ENCODE results near the gene FGGY.
"Not testable (repeated sequence)": the region's sequence is repeated elsewhere in the genome, so short reads cannot be mapped to it uniquely, and the experiment has no call there.

The FGGY gene

DNA sequence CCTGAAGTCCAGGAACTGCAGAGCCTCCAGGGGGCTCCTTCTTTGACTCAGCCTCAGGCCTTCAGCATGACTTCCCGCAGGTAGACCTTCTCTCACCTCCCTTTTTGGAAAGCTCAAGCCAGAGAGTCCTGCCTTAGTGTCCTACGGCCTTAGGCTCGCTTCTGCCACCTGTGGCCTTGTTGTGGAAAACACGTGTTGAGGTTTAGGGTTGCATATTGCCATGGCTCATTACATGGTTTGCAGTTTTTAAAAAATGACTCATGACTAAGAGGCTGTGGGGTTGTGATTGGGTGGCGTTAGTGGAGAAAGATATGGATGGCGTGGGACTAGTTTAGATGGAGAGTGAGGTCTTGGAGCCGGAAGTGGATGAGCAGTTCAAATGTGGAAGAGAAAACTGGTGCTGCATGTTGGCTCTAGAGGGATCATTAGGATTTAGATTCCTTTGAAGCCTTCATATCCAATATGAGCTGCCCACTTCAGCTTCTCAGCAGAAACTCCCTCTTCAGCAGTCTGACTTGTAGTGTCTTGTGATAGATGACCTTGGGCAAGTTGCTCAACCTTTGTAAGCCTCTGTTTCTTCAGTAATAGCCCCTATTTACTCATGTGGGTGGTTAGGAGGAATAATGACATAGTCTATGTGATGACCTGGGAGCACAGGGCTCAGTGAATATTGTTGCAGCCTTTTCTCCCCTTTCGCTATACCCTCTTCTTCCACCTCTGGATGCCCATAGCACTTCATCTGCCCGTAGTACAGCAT is 6.5 kb upstream of the FGGY start:
- DNase-seq: no peak

DNA sequence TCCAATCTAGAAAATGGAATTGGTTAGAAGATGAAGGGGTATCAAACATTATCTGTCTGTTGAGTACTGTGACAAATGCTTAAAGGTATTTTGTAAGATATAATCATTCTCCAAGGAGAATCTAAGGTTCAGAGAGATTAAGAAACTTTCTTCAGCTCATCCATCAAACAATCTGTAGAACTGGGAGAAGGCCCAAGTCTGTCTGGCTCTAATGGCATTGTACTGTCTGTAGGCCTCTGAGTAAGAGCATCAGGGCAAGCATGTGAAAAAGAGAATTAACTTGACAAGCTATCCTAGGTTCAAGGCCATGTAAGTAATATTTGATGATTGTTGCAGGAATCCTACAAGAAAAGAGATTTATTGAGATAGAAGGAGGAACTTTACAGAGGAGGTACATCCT is 5.3 kb upstream of the FGGY start:
- DNase-seq: no peak

DNA sequence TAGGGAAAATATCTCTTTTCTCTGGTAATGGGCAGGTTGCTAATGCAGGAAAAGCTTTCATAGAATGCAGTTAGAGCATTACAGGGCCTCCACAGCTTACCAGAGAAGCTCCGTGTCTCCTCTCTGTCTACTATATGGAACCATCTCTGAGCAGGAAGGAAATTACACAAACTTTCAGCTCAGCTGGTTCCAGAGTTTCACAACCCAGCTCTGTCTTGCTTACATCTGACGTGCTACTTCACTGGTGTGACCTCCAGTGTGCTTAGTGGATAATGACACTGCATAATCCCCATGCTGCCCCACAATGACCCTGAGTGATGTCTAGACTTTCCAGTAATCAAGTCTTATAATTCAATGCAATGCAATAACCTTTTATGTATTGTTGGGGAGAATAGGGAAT is 4.3 kb upstream of the FGGY start:
- peak; percentile 7 for DNase-seq

DNA sequence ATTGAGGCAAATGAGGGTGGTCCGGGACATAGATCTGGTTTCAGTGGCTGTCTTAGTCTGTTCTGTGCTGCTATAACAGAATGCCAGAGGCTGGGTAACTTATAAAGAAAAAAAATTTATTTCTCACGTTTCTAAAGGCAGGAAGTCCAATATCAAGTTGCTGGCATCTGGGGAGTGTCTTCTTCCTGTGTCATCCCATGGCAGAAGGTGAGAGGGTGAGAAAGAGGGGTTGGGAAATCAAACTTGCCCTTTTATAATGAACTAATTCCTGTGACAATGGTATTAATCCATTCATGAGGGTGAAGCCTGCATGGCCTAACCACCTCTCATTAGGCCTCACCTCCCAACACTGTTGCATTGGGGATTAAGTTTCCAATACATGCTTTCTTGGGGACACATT is 3.7 kb upstream of the FGGY start:
- DNase-seq: no peak

DNA sequence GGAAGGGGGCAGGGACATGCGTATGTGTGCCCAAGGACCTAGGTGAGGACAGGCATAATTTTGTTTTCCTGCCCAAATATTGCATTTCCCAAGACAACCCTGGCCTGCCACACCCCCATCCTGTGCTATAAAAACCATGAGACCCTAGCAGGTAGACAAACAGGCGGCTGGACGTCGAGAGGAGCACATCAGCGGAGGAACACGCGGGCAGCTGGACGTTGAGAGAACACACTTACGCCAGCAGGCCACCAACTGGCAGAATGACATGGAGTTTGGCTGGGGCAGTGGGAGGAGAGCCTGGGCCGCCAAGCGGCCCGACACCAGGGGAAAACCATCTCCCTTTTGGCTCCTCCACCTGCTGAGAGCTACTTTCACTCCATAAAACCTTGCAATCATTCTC is 3.0 kb upstream of the FGGY start:
- no peak for DNase-seq

DNA sequence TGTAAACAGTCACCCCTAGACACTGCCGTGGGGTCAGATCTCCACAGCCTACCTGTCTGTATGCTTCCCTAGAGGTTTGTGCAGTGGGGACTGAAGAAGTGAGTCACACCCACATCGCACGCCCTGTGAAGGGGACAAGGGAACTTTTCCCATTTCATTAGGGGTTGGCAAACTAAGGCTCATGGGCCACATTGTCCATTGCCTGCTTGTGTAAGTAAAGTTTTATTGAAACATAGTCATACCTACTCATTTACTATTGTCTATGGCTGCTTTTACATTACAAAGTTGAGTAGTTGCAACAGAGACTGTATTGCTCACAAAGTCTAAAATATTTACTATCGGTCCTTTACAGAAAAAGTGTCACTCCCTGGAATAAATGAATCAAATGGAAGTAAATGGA is 2.5 kb upstream of the FGGY start:
- no peak for DNase-seq

DNA sequence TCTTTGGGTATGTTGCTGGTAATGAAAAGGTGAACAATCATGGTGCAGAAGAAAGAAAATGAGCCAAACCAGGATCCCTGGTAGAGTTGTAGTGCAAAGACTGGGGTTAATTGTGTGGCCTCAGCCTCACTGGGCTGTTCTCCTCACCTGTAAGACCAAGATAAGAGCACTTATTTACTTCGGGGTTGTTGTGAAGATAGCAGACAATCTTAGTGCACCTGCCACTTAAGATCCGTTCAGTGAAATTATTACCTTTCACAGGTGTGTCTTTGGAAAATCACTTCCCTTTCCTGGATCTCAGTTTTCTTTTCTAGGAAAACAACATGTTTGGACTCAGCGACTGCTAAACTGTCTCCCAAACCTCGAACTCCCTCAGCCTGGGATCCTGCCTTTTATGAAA is 1.3 kb upstream of the FGGY start:
- no peak for DNase-seq

DNA sequence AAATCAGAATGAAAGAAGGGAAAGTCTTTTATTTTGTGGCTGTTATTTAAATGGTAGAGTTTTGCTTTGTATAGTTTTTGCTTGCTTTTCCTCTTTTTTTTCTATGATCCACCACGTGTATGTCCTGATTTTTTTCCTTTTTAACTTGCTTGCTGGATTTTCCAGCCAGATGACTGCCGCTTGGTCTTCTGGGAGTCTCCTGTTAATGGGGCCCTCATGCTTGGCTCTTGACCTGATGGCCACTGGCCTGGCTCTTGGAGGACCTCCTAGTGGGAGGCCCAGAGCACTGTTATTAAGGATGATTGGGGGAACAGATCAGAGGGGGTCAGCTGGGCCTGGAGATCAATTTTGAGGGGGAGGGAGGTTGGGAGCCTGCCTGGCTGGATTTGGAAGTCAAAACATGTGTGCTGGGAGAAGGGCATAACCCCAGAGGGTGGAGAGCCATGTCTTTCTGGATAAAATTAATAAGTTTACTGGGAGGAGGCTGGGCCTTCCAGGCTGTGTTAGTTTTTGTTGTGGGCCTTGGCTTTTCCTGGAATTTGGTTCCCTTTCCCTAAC is 1.2 kb downstream of the FGGY start:
- DNase-seq: peak; percentile 75

DNA sequence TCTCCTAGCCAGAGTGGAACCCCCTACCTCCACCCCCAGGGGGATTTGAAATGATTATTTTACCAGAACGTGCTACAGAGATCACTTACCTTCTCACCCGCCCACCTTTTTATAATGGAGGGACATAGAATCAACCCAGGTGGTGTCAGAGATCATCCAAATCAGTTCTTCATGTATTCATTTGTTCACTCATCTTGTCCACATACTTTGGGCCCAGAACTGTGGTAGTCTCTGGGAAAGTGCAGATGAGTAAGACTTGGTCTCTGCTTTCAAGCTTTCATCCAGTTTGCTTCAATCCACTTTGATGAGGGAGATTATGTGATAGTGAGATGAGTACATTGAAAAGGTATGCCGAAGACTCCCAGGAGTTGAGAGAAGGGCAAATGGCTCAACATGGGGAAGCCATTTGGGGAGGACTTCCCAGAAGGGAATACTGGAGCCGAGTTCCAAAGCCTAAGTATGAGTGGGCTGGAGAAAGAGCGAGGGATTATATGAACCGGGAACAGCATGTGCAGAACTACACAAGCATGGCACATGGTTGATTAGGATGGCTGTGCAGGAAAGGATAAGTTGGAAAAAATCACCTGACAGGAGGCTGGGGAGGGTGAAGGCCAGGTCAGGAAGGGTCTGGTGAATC is 1.9 kb downstream of the FGGY start:
- DNase-seq: no peak

DNA sequence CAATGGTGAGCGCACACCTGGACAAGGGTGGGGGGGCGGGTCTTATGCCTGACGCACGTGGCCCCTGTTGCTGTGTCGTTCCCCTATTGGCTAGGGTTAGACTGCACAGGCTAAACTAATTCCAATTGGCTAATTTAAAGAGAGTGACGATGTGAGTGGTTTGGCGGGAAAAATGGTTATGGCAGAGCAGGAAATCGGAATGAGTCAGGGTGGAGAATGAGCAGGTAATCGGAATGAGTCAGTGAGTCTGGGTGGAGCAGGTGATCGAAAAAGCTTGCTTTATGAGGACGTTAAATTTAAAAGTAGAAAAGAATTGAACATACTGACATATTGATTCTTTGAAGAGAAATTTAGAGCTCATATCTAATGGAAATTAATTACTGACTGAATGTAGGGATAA is 2.8 kb downstream of the FGGY start:
- DNase-seq: not testable (repeated sequence)

DNA sequence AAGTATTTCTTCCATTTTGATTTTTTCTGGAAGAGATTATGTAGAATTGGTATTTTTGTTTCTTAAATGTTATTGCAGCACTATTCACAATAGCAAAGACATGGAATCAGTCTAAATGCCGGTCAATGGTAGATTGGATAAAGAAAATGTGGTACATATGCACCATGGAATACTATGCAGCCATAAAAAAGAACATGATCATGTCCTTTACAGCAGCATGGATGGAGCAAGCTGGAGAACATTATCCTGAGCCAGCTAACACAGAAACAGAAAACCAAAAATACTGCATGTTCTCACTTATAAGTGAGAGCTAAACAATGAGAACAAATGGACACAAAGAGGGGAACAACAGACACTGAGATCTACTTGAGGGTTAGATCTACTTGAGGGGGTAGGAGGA is 5.4 kb downstream of the FGGY start:
- no peak for DNase-seq

DNA sequence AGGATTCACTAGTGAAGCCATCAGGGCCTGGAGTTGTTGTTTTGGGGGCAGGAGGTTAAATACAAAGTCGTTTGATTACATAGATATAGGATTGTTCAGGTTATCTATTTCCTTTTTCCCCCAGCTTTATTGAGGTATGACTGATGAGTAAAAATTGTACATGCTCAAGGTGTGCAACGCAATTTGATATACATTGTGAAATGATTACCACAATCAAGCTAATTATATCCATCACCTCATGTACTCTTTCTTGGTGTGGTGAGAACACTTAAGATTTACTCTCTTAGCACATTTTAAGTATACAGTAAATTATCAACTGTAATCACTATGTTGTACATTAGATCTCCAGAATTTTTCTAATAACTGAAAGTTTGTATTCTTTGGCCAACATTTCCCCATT is 6.0 kb downstream of the FGGY start:
- DNase-seq: no peak

DNA sequence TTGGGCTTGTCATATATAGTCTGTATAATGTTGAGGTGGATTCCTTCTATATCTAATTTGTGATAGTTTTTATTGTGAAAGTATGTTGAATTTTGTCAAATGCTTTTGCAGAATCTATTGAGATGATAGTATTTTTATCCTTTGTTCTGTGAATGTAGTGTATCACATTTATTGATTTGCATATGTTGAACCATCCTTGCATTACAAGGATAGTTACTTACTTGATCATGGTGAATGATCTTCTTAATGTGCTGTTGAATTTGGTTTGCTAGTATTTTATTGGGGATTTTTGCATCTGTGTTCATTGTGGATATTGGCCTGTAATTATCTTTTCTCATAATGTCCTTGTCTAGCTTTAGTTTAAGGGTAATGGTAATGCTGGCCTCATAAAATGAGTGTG is 8.3 kb downstream of the FGGY start:
- no peak for DNase-seq

DNA sequence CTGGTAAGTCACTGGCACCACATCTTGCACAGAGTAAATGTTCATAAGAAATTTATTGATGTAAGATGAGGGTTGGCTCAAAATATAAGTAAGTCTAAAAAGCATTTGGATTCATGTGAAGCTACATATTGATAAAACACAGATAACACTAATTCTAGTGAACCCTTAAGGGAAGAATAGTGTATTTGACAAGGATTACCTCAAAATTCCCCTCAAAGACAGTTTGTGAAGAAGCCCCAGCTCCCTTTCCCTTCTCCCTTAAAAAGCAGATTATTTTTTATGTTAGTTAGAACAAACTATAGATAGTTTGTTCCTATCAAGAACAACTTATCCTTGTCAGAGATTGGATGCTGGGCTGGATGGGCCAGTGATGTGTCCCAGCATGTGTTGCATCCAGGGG is 10.7 kb downstream of the FGGY start:
- no peak for DNase-seq

DNA sequence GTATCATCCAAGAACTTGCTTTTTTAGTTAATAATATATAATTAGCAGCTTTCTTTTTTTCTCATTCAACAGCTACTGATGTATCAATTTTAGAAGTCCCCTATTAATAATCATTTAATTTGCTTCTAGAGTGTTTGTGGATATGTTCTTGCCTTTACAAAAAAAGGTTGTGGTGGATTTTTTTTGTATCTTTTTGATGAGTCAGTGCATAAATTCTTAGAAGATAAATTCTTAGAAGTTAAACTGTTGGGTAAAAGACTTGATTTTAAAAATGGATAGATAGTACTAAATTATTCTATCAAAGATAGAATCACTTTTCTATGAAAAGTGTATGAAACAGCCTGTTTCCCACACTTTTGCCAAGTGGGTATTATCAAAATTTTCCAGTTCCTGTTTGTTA is 11.9 kb downstream of the FGGY start:
- no peak for DNase-seq

DNA sequence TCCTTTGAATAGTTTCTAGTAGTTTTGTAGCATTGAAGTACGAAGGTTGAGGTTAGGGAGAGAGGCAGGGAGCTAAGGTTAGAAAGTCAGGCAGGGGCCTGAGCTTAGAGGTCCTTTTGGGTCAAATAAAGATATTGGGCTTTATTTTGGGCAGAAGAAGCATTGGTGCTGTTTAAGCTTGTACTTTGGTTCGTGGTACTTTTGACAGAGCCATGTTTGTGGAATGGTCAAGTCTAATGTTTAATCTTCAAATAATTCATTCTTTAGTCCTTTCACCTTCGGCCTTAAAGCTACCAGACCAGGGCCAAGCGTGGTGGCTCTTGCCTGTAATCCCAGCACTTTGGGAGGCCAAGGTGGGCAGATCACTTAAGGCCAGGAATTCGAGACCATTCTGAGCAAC is 12.5 kb downstream of the FGGY start:
- no peak for DNase-seq

DNA sequence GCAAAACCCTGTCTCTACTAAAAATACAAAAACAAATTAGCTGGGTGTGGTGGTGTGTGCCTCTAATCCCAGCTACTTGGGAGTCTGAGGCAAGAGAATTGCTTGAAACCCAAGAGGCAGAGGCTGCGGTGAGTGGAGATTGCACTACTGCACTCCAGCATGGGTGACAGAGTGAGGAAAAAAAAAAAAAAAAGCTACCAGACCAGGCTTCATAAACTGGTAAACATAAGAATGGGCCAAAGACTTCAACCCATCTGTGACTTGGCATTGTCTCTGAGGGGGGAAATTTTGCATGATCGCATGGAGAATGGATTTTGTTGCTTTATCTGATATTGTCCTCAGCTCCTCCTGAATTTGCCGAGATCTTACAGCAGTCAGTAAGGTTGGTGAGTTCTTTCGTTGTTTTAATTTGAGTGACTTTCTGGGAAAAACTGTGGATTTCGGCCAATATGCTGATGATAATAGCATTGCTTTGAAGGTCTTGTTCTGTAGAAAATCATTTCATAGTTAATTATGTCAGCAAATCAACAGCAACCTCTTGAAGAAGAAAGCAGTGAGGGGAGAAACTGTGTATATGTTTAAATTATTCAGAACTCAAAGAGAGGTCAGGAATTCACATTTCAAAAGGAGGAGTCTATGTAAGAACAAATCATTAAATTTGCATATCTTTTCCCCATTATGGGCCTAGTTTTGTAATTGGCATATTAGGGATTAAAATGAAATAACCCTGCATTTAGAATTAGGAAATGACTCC is 13.1 kb downstream of the FGGY start:
- no peak for DNase-seq

DNA sequence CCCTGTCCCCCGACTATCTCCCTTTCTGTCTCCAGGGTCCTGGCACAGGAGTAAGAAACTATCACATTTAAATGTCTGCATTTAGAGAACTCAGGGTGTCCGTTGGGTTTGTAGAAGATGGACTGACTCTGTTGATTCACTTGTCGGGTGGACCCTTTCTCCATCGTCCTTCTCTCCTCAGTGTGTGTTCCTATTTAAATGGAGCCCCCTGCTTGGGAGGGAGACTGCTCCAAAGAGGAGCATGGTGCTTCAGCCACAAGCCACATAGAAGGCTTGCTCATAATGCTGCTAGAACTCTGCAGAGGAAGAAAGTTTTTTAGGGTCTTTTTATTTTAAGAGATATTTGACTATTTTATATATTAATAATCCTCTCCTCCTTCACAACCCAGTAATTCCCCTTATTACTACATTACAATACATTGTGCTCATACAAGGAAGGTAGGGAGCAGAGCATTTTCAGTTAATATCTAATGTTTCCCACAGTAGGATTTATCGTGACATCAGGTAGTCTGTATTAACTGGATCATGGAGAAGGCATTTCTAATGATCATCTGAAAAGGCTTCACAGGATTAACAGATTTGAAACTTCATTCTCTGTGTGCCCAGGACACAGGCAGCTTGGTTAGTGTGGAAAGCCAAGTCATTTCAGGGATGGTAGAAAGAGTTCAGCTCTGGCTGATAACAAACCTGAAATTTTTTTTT is 13.8 kb downstream of the FGGY start:
- DNase-seq: no peak

DNA sequence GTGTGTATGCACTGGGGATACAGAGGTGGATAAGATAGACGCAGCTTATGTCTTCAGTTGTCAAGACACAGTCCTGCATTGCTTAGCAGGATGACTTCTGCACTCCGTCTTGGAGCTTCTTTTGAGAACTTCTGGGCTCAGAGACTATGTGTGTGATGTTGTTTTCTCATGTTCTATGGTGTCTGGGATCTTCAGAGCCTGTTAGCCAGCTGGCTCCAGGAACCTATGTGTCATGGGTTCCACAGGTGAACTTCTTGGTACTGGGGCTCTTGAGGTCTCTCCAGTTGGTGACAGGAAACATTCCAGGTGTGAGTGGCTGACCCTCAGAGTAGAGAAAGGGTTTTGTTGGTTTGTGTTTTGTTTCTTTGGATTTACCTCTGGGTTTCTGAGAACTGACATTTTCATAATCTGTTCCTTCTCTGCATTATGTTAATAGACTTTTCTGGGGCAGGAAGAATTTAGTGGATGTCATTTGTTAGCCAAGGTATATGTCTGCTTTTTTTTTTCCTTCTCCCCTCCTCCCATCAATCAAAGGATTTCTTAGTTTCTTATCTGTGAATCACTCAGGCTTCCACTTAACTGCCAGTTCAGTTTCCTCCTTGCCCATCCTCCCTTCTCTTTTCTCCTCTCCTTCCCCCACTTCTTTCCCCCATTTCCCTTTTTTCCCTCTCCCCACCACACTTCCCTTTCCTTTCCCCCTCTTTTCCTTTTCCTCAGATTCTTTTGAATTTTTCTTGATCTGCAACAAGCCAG is 18.1 kb downstream of the FGGY start:
- DNase-seq: no peak

DNA sequence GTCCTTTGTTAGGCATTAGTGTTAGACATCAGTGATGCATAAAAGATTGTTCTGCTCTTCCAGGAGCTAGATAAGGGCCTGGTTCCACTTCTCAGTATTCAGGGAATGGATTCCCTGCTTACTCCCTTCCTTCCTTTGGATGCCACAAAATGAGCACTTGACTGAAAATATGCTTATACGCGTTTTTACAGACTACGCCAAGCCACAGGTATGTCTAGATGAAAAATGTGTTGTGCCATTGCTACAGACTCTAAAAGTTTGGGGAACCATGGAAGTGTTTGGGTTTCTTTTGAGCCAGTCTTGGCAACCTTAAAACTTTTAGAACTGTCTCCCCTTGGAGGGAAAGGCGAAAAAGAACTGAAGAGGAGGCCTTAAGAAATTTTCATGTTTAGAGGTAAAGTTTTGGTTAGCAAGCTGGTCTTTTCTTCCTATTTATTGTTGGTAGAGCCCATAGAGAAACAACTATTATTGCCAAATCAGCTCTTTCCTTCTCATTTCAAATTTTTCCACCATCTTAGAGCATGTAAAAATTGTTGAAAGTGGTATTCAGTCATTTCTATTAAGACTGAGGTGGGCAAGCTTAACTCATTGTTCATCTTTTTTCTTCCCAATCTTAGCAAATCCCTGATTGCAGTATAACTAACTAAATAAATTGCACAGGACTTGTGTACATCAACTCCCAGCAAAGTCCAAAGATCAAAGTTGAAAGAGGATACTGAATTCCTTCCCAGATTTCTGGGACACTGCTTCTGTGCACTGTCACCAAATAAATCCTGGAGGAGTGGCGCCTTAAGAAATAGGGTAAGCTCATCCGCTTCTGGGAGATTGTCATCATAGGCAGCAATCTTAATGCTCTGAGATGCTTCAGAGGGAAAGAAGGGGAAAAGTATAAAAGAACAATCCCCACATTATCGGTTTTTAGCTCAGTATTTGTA is 18.9 kb downstream of the FGGY start:
- no peak for DNase-seq

DNA sequence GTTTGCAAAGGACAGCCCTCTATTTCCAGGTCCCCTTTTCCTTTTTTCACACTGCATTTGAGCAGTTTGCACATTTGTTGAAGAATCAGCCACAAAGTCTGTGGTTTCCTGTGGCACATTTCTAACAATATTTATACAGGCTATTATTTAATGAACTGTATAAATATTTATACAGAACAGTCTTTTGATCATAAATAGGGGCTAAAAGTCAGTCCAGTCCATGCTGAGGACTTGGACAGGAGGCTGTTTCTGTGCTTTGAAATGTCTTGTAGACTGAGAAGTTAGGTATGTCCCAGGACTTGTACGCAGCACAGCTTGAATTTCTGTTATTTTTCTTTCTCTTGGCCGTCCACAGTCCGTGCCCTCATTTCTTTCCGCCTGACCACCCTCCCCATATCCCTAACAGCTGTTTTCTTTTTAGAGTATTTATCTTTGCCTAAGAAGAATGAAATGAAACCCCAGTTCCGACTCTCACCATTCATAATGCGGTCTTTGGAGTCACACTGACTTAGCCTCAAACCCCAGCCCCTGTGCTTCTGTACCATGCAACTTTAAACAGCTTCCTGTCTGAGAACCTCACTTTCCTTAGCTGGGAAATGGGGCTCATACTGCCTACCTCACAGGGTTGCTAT is 19.7 kb downstream of the FGGY start:
- DNase-seq: no peak

Measured in NCI-H2227 treated with DMSO at 0.1 percent for 48 hours (cell line).